ENCODE measurements around the gene SACM1L.

The SACM1L gene

GRCh38 chr3:45785605-45786150 lies 96.5 kb downstream of the SACM1L start:
- Histone ChIP-seq H3K4me3 (ENCODE audit: low read length) (no peak overlapping the region), H2AFZ (ENCODE audit: low read depth, low read length) (no peak overlapping the region), H3K9me3 (ENCODE audit: low read length) (no peaks in the 10 kb centered on the region), H3K4me1 (ENCODE audit: insufficient read depth, low read length) (no peaks in the 10 kb centered on the region), H3K27me3 (ENCODE audit: insufficient read depth, low read length) (peaks cover 2% of the 10 kb centered on the region), H3K36me3 (ENCODE audit: insufficient read depth, low read length) (no peaks in the 10 kb centered on the region)

GRCh38 chr3:45786801-45787495 lies 97.8 kb downstream of the SACM1L start:
- Histone ChIP-seq H3K4me1 (ENCODE audit: insufficient read depth, low read length) (no peaks in the 10 kb centered on the region), H3K36me3 (ENCODE audit: insufficient read depth, low read length) (no peaks in the 10 kb centered on the region), H3K9me3 (ENCODE audit: low read length) (no peaks in the 10 kb centered on the region), H3K27me3 (ENCODE audit: insufficient read depth, low read length) (peaks cover 2% of the 10 kb centered on the region), H3K4me3 (ENCODE audit: low read length) (no peak overlapping the region), H2AFZ (ENCODE audit: low read depth, low read length) (no peak overlapping the region)

GRCh38 chr3:45787551-45787950 lies 98.4 kb downstream of the SACM1L start:
- H3K36me3 ChIP-seq (ENCODE audit: insufficient read depth, low read length) = no peaks in the 10 kb centered on the region
- no peak overlapping the region for H2AFZ ChIP-seq (ENCODE audit: low read depth, low read length)
- H3K4me3 ChIP-seq (ENCODE audit: low read length) = no peak overlapping the region
- H3K27me3 ChIP-seq (ENCODE audit: insufficient read depth, low read length) = peaks cover 2% of the 10 kb centered on the region
- H3K4me1 ChIP-seq (ENCODE audit: insufficient read depth, low read length) = no peaks in the 10 kb centered on the region
- H3K9me3 ChIP-seq (ENCODE audit: low read length) = no peaks in the 10 kb centered on the region

- no peaks in the 10 kb centered on the region for H3K9me3 ChIP-seq (ENCODE audit: low read length)
- no peak overlapping the region for H3K4me3 ChIP-seq (ENCODE audit: low read length)
- H3K27me3 ChIP-seq (ENCODE audit: insufficient read depth, low read length) = peaks cover 18% of the 10 kb centered on the region
- H3K4me1 ChIP-seq (ENCODE audit: insufficient read depth, low read length) = no peaks in the 10 kb centered on the region
- no peaks in the 10 kb centered on the region for H3K36me3 ChIP-seq (ENCODE audit: insufficient read depth, low read length)
- H2AFZ ChIP-seq (ENCODE audit: low read depth, low read length) = no peak overlapping the region
Measured at GRCh38 chr3:45789235-45789812, 100.1 kb downstream of the SACM1L start.

GRCh38 chr3:45790596-45790995 lies 101.4 kb downstream of the SACM1L start:
- H3K27me3 ChIP-seq (ENCODE audit: insufficient read depth, low read length) = peaks cover 30% of the 10 kb centered on the region
- H2AFZ ChIP-seq (ENCODE audit: low read depth, low read length) = no peak overlapping the region
- H3K36me3 ChIP-seq (ENCODE audit: insufficient read depth, low read length) = no peaks in the 10 kb centered on the region
- H3K4me3 ChIP-seq (ENCODE audit: low read length) = no peak overlapping the region
- no peaks in the 10 kb centered on the region for H3K9me3 ChIP-seq (ENCODE audit: low read length)
- no peaks in the 10 kb centered on the region for H3K4me1 ChIP-seq (ENCODE audit: insufficient read depth, low read length)

GRCh38 chr3:45792036-45792435 lies 102.8 kb downstream of the SACM1L start:
- H2AFZ ChIP-seq (ENCODE audit: low read depth, low read length) = no peak overlapping the region
- no peak overlapping the region for H3K4me3 ChIP-seq (ENCODE audit: low read length)
- H3K36me3 ChIP-seq (ENCODE audit: insufficient read depth, low read length) = no peaks in the 10 kb centered on the region
- H3K4me1 ChIP-seq (ENCODE audit: insufficient read depth, low read length) = no peaks in the 10 kb centered on the region
- peaks cover 45% of the 10 kb centered on the region for H3K27me3 ChIP-seq (ENCODE audit: insufficient read depth, low read length)
- no peaks in the 10 kb centered on the region for H3K9me3 ChIP-seq (ENCODE audit: low read length)

- Histone ChIP-seq H3K4me3 (ENCODE audit: low read length) (no peak overlapping the region), H3K4me1 (ENCODE audit: insufficient read depth, low read length) (no peaks in the 10 kb centered on the region), H3K36me3 (ENCODE audit: insufficient read depth, low read length) (no peaks in the 10 kb centered on the region), H3K27me3 (ENCODE audit: insufficient read depth, low read length) (peaks cover 49% of the 10 kb centered on the region), H2AFZ (ENCODE audit: low read depth, low read length) (no peak overlapping the region), H3K9me3 (ENCODE audit: low read length) (no peaks in the 10 kb centered on the region)
Measured at GRCh38 chr3:45792516-45793172, 103.4 kb downstream of the SACM1L start.

GRCh38 chr3:45793482-45794176 lies 104.4 kb downstream of the SACM1L start:
- Histone ChIP-seq H2AFZ (ENCODE audit: low read depth, low read length) (no peak overlapping the region), H3K27me3 (ENCODE audit: insufficient read depth, low read length) (peaks cover 56% of the 10 kb centered on the region), H3K9me3 (ENCODE audit: low read length) (no peaks in the 10 kb centered on the region), H3K36me3 (ENCODE audit: insufficient read depth, low read length) (no peaks in the 10 kb centered on the region), H3K4me1 (ENCODE audit: insufficient read depth, low read length) (no peaks in the 10 kb centered on the region), H3K4me3 (ENCODE audit: low read length) (no peak overlapping the region)

- no peaks in the 10 kb centered on the region for H3K36me3 ChIP-seq (ENCODE audit: insufficient read depth, low read length)
- no peaks in the 10 kb centered on the region for H3K4me1 ChIP-seq (ENCODE audit: insufficient read depth, low read length)
- H2AFZ ChIP-seq (ENCODE audit: low read depth, low read length) = no peak overlapping the region
- H3K9me3 ChIP-seq (ENCODE audit: low read length) = no peaks in the 10 kb centered on the region
- H3K4me3 ChIP-seq (ENCODE audit: low read length) = no peak overlapping the region
- H3K27me3 ChIP-seq (ENCODE audit: insufficient read depth, low read length) = peaks cover 60% of the 10 kb centered on the region
Measured at GRCh38 chr3:45794177-45794560, 105.0 kb downstream of the SACM1L start.

- Histone ChIP-seq H3K4me3 (ENCODE audit: low read length) (no peak overlapping the region), H3K36me3 (ENCODE audit: insufficient read depth, low read length) (no peaks in the 10 kb centered on the region), H3K4me1 (ENCODE audit: insufficient read depth, low read length) (no peaks in the 10 kb centered on the region), H3K9me3 (ENCODE audit: low read length) (no peaks in the 10 kb centered on the region), H3K27me3 (ENCODE audit: insufficient read depth, low read length) (peaks cover 63% of the 10 kb centered on the region), H2AFZ (ENCODE audit: low read depth, low read length) (no peak overlapping the region)
Measured at GRCh38 chr3:45794660-45795059, 105.5 kb downstream of the SACM1L start.

Data from neuron (in vitro differentiated cells).